Measurements from ENCODE around the gene DNAH5.
"Not testable (repeated sequence)": the region's sequence is repeated elsewhere in the genome, so short reads cannot be mapped to it uniquely, and the experiment has no call there.

The DNAH5 gene

GRCh38 chr5:13944560-13945199 lies at the start of gene DNAH5:
Gene DNAH5, minus strand, starts transcription at chr5:13944688. Its CDS starts 250 bp downstream, at chr5:13944438.
- DNase-seq, result no peak

- no peak for DNase-seq
Observed at GRCh38 chr5:13993926-13994325, 49.4 kb upstream of the DNAH5 start.

GRCh38 chr5:13992795-13993194 lies 48.3 kb upstream of the DNAH5 start:
- DNase-seq, result no peak

GRCh38 chr5:13991365-13991764 lies 46.9 kb upstream of the DNAH5 start:
- DNase-seq, result no peak

GRCh38 chr5:13990896-13991295 lies 46.4 kb upstream of the DNAH5 start:
- peak; percentile 4 for DNase-seq

GRCh38 chr5:13989832-13990231 lies 45.3 kb upstream of the DNAH5 start:
- DNase-seq, result no peak

GRCh38 chr5:13987843-13988464 lies 43.5 kb upstream of the DNAH5 start:
- peak; percentile 71 for DNase-seq

GRCh38 chr5:13985731-13986418 lies 41.4 kb upstream of the DNAH5 start:
- no peak for DNase-seq

- not testable (repeated sequence) for DNase-seq
Observed at GRCh38 chr5:13984888-13985287, 40.4 kb upstream of the DNAH5 start.

- DNase-seq, result peak; percentile 51
Observed at GRCh38 chr5:13976867-13977830, 32.7 kb upstream of the DNAH5 start.

- DNase-seq, result no peak
Observed at GRCh38 chr5:13976223-13976622, 31.7 kb upstream of the DNAH5 start.

GRCh38 chr5:13975246-13975645 lies 30.8 kb upstream of the DNAH5 start:
- DNase-seq, result no peak

- no peak for DNase-seq
Observed at GRCh38 chr5:13973724-13974123, 29.2 kb upstream of the DNAH5 start.

- no peak for DNase-seq
Observed at GRCh38 chr5:13972029-13972428, 27.5 kb upstream of the DNAH5 start.

GRCh38 chr5:13957032-13957645 lies 12.7 kb upstream of the DNAH5 start:
- DNase-seq, result peak; percentile 77

GRCh38 chr5:13956471-13956870 lies 12.0 kb upstream of the DNAH5 start:
- no peak for DNase-seq

GRCh38 chr5:13955896-13956295 lies 11.4 kb upstream of the DNAH5 start:
- no peak for DNase-seq

GRCh38 chr5:13946111-13946510 lies 1.6 kb upstream of the DNAH5 start:
- peak; percentile 76 for DNase-seq

GRCh38 chr5:13945271-13945670 lies 783 bp upstream of the DNAH5 start:
- DNase-seq, result no peak

GRCh38 chr5:13943676-13944075 lies 812 bp downstream of the DNAH5 start:
- DNase-seq, result no peak

GRCh38 chr5:13941468-13941867 lies 3.0 kb downstream of the DNAH5 start:
- DNase-seq, result no peak

- DNase-seq, result no peak
Observed at GRCh38 chr5:13939638-13940037, 4.8 kb downstream of the DNAH5 start.

GRCh38 chr5:13934921-13935320 lies 9.6 kb downstream of the DNAH5 start:
- no peak for DNase-seq

All from NCI-H2171 (cell line).